HG03354 (cell line): Measurements from ENCODE around the gene MALSU1.

Source experiments
- ATAC-seq: cut with Tn5 transposase; IDR thresholded peaks from one replicate; pipeline ENCODE4 v1.9.1; 2021; ENCODE audit warnings: mild to moderate bottlenecking; ENCODE audit not compliant: unreplicated experiment, poor library complexity, severe bottlenecking

MALSU1 gene

GRCh38 chr7:23356726-23357125 is 57.6 kb downstream of the MALSU1 start:
- ATAC-seq: no peak

- peak; percentile 69 for ATAC-seq
Observed at GRCh38 chr7:23357190-23358093, 58.3 kb downstream of the MALSU1 start.

- ATAC-seq: no peak
Observed at GRCh38 chr7:23358152-23358674, 59.1 kb downstream of the MALSU1 start.
